Lower lobe of right lung (tissue), 2 donors: ENCODE results near the gene PA2G4. TPM values are rescaled to one million over a fixed set of nuclear protein-coding genes. Genes with fewer than 3 reads are reported as not detected.

ENCODE experiments used
- ATAC-seq, 2 donors: fragments of 200-7000 bp; cut with Tn5 transposase; one replicate each; pipeline ENCODE4 v1.9.1; 2020 to 2022; ENCODE audit warnings: mild to moderate bottlenecking in 2 of 2, moderate library complexity in 2 of 2
- DNase-seq: peaks from one replicate; pipeline ENCODE4 v3.0.0-alpha.2; 2020
- H3K27ac ChIP-seq: fragments of 200-600 bp; one replicate; pipeline ENCODE4 v1.8.0; 2022
- H3K27me3 ChIP-seq: fragments of 200-600 bp; one replicate; pipeline ENCODE4 v1.8.0; 2022; ENCODE audit warnings: low read depth
- H3K36me3 ChIP-seq: fragments of 200-600 bp; one replicate; pipeline ENCODE4 v1.8.0; 2022; ENCODE audit warnings: mild to moderate bottlenecking
- H3K4me1 ChIP-seq: fragments of 200-600 bp; one replicate; pipeline ENCODE4 v1.8.0; 2022
- H3K4me3 ChIP-seq: fragments of 200-600 bp; one replicate; pipeline ENCODE4 v1.8.0; 2022; ENCODE audit warnings: mild to moderate bottlenecking
- H3K9me3 ChIP-seq: fragments of 200-600 bp; one replicate; pipeline ENCODE4 v1.8.0; 2022
- CTCF ChIP-seq: fragments of 200-600 bp; IDR thresholded peaks from one replicate; pipeline ENCODE4 v1.8.0; 2022; ENCODE audit warnings: antibody characterized with exemption, mild to moderate bottlenecking
- intact Hi-C: fragments of 100-400 bp; cut with DNase I; formaldehyde crosslinking; loops from one replicate; pipeline ENCODE4 v1.11.0; 2022
- total RNA-seq: library from RNA; stranded (reverse); fragmentation: NEBNext Ultra II Directional; extraction: Animal tissue kit (Norgen Biotek cat#: 25700); gene quantifications from one replicate; pipeline ENCODE4 v1.2.1, GENCODE V29; 2021
- donor health status: DM: no; HTN: yes; CAD: no; lungs with severe emphysema.

PA2G4 gene
- total RNA-seq, 1 donor from 2014 or later: 69.4 TPM

GRCh38 chr12:56117778-56118687 lies 13.7 kb downstream of the PA2G4 start, which contains the start of gene ZC3H10:
Gene ZC3H10, plus strand, starts transcription at chr12:56118266. Its CDS starts 2,297 bp downstream, at chr12:56120563.
- DNase-seq (peak; percentile 99), ATAC-seq (peak; percentile 90 to 95)
- Histone ChIP-seq H3K27ac (peak within 1 kb of the TSS; percentile 91), H3K4me3 (peak within 1 kb of the TSS; percentile 72), H3K9me3 (no peaks in the 10 kb centered on the region), H3K4me1 (peaks cover 21% of the 10 kb centered on the region), H3K27me3 (no peaks in the 10 kb centered on the region), H3K36me3 (peaks cover 37% of the 10 kb centered on the region)
- peak; percentile 53 for TF ChIP-seq CTCF
- intact Hi-C loops: no loop called here

DNA sequence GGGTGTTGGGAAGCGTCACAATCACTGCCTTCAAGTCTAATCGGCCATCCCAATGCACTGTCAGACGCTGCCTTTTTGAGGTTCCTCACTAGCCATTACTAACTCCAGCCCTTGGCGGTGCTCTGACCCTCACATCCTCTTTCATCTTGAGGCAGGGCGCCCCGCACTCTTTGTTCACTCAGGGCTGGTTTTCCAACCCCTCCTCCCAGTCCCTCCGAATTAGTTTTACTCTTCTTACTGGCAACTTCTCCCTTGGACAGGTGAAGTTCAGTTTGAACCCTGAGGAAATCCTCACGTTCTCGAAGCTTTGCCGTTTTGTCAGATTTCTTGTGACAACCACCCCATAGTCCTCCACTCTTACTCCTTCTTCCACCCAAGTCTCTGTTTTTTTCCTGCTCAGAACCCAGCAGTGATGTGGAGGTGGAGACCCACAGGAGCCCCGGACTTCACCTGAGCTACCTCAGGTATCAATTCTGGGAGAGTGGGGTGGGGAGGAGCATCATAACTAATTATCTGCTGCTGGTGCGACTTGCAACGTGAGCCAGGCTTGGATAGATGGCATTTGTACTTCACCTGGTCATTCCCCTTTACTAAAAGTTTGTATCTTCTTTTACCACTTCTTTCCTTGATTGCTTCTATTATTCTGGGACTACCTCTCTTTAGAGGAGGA lies 14.5 kb downstream of the PA2G4 start:
- H3K27ac ChIP-seq: peak overlapping the region; percentile 91
- H3K4me1 ChIP-seq: peaks cover 21% of the 10 kb centered on the region
- no peak for TF ChIP-seq CTCF
- peak overlapping the region; percentile 72 for H3K4me3 ChIP-seq
- DNase-seq (no peak), ATAC-seq (peak; percentile 0 to 2)
- H3K36me3 ChIP-seq: peaks cover 29% of the 10 kb centered on the region
- H3K27me3 ChIP-seq: no peaks in the 10 kb centered on the region
- intact Hi-C loops: no loop called here
- H3K9me3 ChIP-seq: no peaks in the 10 kb centered on the region

GRCh38 chr12:56119361-56119796 lies 15.0 kb downstream of the PA2G4 start:
- Histone ChIP-seq H3K27me3 (no peaks in the 10 kb centered on the region), H3K36me3 (peaks cover 24% of the 10 kb centered on the region), H3K4me3 (peak overlapping the region; percentile 72), H3K9me3 (no peaks in the 10 kb centered on the region), H3K27ac (peak overlapping the region; percentile 91), H3K4me1 (peaks cover 22% of the 10 kb centered on the region)
- peak; percentile 72 for TF ChIP-seq CTCF
- DNase-seq: no peak
- intact Hi-C loops: no loop called here
- ATAC-seq: peak; percentile 65 to 73

DNA sequence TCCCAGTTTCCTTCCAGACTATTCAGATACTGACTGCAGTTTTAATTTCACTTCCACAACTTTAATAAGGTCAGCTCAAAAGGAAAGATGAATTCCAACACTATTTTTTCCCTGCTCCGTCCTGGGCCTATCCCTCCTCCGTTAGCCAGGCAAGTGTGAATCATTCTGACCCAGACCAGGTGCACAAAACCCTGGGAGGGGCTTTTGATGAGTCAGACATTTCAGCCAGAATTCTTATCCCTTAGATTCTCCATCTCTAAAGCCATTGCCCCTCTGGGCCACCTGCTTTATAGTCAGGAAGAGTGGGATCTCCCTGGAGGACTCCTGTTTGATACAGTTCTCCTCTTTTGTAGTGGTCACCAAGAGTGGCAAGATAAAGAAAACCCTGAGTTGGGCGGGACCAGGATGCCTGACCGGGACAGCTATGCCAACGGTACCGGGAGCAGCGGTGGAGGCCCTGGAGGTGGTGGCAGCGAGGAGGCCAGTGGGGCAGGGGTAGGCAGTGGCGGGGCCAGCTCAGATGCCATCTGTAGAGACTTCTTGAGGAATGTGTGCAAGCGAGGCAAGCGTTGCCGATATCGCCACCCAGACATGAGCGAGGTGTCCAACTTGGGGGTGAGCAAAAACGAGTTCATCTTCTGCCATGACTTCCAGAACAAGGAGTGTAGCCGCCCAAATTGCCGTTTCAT lies 15.9 kb downstream of the PA2G4 start:
- no peak for TF ChIP-seq CTCF
- Histone ChIP-seq H3K27ac (peak overlapping the region; percentile 51), H3K36me3 (peaks cover 24% of the 10 kb centered on the region), H3K9me3 (no peaks in the 10 kb centered on the region), H3K4me1 (peaks cover 30% of the 10 kb centered on the region), H3K27me3 (no peaks in the 10 kb centered on the region), H3K4me3 (no peak overlapping the region)
- no peak for DNase-seq
- intact Hi-C loops: no loop called here
- ATAC-seq: no peak

- H3K4me3 ChIP-seq: no peak overlapping the region
- H3K4me1 ChIP-seq: peaks cover 40% of the 10 kb centered on the region
- no peak overlapping the region for H3K27ac ChIP-seq
- DNase-seq (no peak), ATAC-seq (no peak)
- H3K36me3 ChIP-seq: peaks cover 24% of the 10 kb centered on the region
- H3K9me3 ChIP-seq: no peaks in the 10 kb centered on the region
- intact Hi-C loops: no loop called here
- TF ChIP-seq CTCF: no peak
- H3K27me3 ChIP-seq: no peaks in the 10 kb centered on the region
Measured at GRCh38 chr12:56121204-56121870, 17.0 kb downstream of the PA2G4 start.
